GM12801 (cell line): ENCODE measurements around the gene MRRF.

ENCODE experiments used
- TF ChIP-seq, protein P1 (sequence below): IDR thresholded peaks from one replicate; pipeline ENCODE4 v1.5.1; 2011; ENCODE audit warnings: control low read depth; ENCODE audit not compliant: insufficient read length; ENCODE audit errors: extremely low read depth

Gene MRRF

DNA sequence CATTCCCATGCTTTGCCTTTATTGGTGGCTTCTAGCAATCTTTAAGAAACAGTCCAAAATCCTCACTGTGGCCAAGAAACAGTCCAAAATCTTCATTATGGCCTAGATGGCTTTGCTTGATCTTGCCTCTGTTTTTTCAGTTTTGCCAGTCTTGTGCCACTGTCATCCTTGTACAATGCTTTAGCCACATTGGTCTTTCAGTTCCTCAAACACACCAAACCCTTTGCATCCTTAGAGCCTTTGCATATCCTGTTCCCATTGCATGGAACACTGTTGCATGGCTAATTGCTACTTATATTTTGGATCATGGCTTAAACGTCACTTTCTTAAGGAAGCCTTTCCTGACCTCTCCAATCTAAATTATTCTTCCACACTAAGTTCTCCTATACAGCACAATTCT is 22.1 kb downstream of the MRRF start:
- TF ChIP-seq, protein P1, sequence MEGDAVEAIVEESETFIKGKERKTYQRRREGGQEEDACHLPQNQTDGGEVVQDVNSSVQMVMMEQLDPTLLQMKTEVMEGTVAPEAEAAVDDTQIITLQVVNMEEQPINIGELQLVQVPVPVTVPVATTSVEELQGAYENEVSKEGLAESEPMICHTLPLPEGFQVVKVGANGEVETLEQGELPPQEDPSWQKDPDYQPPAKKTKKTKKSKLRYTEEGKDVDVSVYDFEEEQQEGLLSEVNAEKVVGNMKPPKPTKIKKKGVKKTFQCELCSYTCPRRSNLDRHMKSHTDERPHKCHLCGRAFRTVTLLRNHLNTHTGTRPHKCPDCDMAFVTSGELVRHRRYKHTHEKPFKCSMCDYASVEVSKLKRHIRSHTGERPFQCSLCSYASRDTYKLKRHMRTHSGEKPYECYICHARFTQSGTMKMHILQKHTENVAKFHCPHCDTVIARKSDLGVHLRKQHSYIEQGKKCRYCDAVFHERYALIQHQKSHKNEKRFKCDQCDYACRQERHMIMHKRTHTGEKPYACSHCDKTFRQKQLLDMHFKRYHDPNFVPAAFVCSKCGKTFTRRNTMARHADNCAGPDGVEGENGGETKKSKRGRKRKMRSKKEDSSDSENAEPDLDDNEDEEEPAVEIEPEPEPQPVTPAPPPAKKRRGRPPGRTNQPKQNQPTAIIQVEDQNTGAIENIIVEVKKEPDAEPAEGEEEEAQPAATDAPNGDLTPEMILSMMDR, result no peak

DNA sequence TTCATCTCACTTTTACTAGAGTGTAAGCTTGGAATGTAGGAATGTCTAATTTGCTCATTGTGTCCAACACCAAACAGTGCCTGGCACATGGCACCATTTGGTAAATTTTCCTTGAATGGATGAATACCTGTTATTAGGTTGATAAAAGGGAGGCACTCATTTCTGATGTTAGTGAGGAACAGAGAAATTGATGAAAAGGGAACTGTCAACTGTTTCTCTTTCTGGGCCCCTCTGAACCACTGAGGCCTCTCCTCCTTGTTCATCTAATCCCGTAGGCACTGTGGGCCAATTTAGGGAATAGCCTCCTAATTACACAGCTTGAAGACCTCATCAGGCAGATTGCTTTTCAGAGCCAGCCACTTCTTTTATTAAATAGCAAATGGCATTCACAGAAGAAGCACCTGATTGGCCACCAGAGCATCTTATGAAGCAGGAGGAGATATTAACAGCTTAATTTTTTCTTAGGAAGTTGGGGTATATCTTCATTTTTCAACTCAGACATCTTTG is 22.6 kb downstream of the MRRF start:
- TF ChIP-seq, protein P1, result no peak

DNA sequence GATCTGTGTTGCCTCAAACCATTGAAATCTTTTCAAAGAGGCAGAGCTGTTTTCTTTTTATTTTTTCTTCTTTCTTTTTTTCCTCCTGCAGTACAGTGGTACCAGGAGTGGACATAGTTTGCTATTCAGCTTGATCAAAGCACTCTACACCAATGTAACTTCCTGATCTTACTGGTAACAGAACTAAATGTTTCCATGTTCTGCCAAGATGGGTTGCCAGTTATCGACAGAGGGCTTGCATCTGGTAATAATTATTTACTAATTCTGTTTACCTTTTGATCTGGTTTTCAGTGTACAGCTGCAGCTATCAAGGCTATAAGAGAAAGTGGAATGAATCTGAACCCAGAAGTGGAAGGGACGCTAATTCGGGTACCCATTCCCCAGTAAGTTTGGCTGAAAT is 26.8 kb downstream of the MRRF start:
- TF ChIP-seq, protein P1, result no peak

DNA sequence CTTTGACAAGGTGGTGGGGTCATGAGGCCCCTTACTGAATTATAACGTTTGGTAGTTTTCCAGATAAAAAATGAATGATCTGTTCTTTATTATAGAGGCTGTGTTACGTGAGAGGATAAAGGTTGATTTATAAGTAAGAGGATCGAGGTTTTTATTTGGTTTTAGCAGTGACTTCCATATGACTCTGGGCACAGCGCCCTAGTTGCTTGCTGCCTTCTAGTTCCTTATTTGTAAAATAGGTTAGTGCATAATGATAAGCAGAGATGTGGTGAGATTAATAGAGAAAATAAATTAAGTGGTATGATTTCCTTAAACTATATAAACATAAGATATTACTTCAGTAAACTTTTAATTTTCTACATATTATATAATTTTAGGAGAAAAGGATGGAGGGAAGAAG is 29.8 kb downstream of the MRRF start:
- TF ChIP-seq, protein P1, result no peak

DNA sequence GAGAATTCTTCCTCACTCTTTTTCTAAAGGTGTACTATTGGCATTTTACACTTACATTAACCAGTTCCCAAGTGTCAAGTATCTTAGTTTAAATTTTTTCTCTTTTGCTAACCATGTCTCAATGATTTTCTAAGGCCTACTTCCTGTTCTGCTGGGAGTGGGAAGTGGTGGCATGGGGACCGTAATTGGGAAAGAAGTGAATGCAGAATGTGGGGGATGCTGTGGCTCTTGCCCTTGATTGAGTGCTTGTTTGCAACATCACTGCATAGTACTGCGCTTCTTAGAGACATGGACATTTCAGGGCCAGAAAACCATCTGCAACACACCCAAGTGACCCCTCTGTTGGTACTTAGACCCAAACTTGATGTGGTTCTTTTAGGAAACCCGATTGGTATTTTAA is 32.8 kb downstream of the MRRF start:
- TF ChIP-seq, protein P1, result no peak

DNA sequence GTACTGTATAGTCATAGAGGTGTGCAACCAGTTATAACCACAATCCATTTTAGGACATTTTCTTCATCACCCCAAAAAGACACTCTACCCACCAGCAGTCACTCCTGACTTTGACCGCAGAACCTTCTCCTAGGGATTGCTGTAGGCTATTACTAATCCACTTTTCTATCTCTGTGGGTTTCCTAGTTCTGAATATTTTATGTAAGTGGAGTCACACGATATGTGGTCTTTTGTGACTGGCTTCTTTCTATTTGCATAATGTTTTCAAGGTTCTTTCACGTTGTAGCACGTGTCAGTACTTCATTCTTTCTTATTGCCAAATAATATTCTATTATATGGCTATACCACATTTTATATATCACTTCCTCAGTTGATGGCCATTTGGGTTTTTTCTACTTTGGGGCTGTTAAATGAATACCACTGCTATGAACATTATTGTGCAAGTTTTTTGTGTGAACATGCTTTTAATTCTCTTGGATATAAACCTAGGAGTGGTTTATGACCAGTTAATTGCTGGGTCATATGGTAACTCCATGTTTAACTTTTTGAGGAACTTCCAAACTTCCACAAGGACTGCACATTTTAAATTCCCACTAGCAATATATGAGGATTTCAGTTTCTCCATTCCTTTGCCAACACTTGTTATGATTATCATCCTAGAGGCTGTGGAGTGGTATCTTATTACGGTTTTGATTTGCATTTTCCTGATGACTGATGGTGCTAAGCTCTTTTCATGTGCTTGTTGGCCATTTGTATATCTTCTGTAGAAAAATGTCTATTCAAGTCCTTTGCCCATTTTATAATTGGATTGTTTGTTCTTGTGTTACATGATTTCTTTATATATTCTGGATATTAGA is 37.8 kb downstream of the MRRF start:
- TF ChIP-seq, protein P1, result no peak

DNA sequence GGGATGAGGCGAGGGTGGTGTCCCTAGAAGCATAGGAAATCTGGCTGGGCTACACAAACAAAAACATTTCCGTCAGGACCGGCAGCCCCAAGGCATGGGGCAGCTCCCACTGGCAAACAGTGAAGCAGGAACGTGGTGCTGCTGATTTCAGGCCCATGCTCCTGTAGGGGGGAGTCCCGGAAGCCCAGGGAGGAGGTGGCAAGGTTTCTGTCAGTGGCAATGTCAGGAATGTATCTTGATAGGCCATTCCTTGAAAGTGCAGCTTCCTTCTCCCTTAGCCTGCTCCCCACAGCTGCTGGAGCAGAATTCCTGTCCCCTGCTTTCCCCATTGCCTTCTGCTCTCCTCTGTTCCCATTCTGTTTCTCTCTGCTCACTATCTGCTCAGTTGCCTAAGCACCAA is 42.4 kb downstream of the MRRF start:
- TF ChIP-seq, protein P1, result no peak
